ENCODE measurements around the gene SDR42E2.

GRCh38 chr16:22186517-22186916 lies 24.2 kb downstream of the SDR42E2 start:
- TF ChIP-seq CTCF (conservative IDR thresholded peaks at IDR 0.05; ENCODE audit: low read length) (peak; percentile 72), EZH2phosphoT487 (IDR thresholded peaks at IDR 0.05; ENCODE audit: borderline replicate concordance, low read depth, low read length) (no peak)
